Thyroid gland (tissue), 4 donors: ENCODE results near the gene IL19. TPM values are rescaled to one million over a fixed set of nuclear protein-coding genes. Genes with fewer than 3 reads are reported as not detected.

Source experiments
- DNase-seq, 2 donors: peaks; one replicate each; pipeline ENCODE4 v3.0.0-alpha.2; 2019
- H3K27ac ChIP-seq, 3 donors: fragments of 200-600 bp; sonication (generic); 1 replicate in 2 of 3; 2 replicates in 1 of 3; pipeline ENCODE4 v1.5.1; 2016 to 2019; ENCODE audit warnings: mild to moderate bottlenecking in 1 of 3, moderate library complexity in 1 of 3
- H3K27me3 ChIP-seq: fragments of 200-600 bp; sonication (generic); one replicate; pipeline ENCODE4 v1.5.1; 2019
- H3K36me3 ChIP-seq, 2 donors: fragments of 200-600 bp; sonication (generic); one replicate each; pipeline ENCODE4 v1.5.1; 2016 to 2019
- H3K4me1 ChIP-seq, 2 donors: fragments of 200-600 bp; sonication (generic); one replicate each; pipeline ENCODE4 v1.5.1; 2017 to 2019
- H3K4me3 ChIP-seq, 3 donors: fragments of 200-600 bp; sonication (generic); replicated peaks in 1 of 3; 1 replicate in 2 of 3; 2 replicates in 1 of 3; pipeline ENCODE4 v1.5.1; 2016; ENCODE audit warnings: mild to moderate bottlenecking in 1 of 3
- H3K9me3 ChIP-seq: fragments of 200-600 bp; sonication (generic); one replicate; pipeline ENCODE4 v1.5.1; 2017
- CTCF ChIP-seq, 6 experiments: fragments of 200-600 bp in 3 of 6; fragments of 450-650 bp in 3 of 6; sonication (generic) in 3 of 6; IDR thresholded peaks; one replicate each; pipeline ENCODE4 v1.5.1; 2016 to 2019; ENCODE audit warnings: antibody characterized with exemption in 6 of 6, mild to moderate bottlenecking in 2 of 6, inconsistent platforms in 1 of 6, moderate library complexity in 1 of 6
- POLR2A ChIP-seq, 2 donors: fragments of 450-650 bp; IDR thresholded peaks; one replicate each; pipeline ENCODE4 v1.6.1; 2017; ENCODE audit warnings: antibody characterized with exemption in 2 of 2, mild to moderate bottlenecking in 2 of 2, moderate library complexity in 1 of 2
- WGBS, 2 donors: methylation state at CpG; one replicate each; pipeline ENCODE4 v1.1.5; 2017; 5-methylcytosine and 5-hydroxymethylcytosine counted together
- intact Hi-C: fragments of 100-400 bp; cut with DNase I; formaldehyde crosslinking; loops from one replicate; pipeline ENCODE4 v1.15.1; 2023
- total RNA-seq, 4 donors: library from RNA; depleted of rRNA; stranded (reverse); fragments of >200 nt; gene quantifications; one replicate each; pipeline ENCODE4 v1.2.3, GENCODE V29; 2016

The IL19 gene
- total RNA-seq, 4 donors from 2014 or later, result not detected

- no peak overlapping the region for H3K27ac ChIP-seq
- TF ChIP-seq POLR2A (IDR thresholded peaks at IDR 0.05) (no peak), CTCF (IDR thresholded peaks at IDR 0.05) (no peak)
Measured at GRCh38 chr1:206872139-206872538, 101.6 kb downstream of the IL19 start.

GRCh38 chr1:206873603-206874188 is 103.1 kb downstream of the IL19 start:
- TF ChIP-seq CTCF (IDR thresholded peaks at IDR 0.05) (no peak), POLR2A (IDR thresholded peaks at IDR 0.05) (no peak)
- Histone ChIP-seq H3K4me3 (no peak overlapping the region), H3K27ac (no peak overlapping the region), H3K4me1 (peaks cover 10 to 18% of the 10 kb centered on the region in 2 donors), H3K36me3 (no peaks in the 10 kb centered on the region), H3K27me3 (no peaks in the 10 kb centered on the region), H3K9me3 (no peaks in the 10 kb centered on the region)
- intact Hi-C loops, result no loop called here
- WGBS, 2 donors, result 87 to 89% methylated on average over 3 of the region's 3 CpGs
- DNase-seq, result no peak

More at GRCh38 chr1:206872139-206872538, 101.6 kb downstream of the IL19 start:
- WGBS, 2 donors, result 74 to 79% methylated on average over 3 of the region's 3 CpGs
- DNase-seq, result no peak
- no peaks in the 10 kb centered on the region for H3K27me3 ChIP-seq
- H3K4me1 ChIP-seq, result peaks cover 10 to 18% of the 10 kb centered on the region in 2 donors
- intact Hi-C loops, result no loop called here
- no peaks in the 10 kb centered on the region for H3K9me3 ChIP-seq
- no peak overlapping the region for H3K4me3 ChIP-seq
- no peaks in the 10 kb centered on the region for H3K36me3 ChIP-seq

GRCh38 chr1:206875752-206876377 is 105.3 kb downstream of the IL19 start:
- Histone ChIP-seq H3K36me3 (no peaks in the 10 kb centered on the region), H3K9me3 (no peaks in the 10 kb centered on the region), H3K27ac (no peak overlapping the region), H3K4me1 (no peaks in the 10 kb centered on the region), H3K4me3 (no peak overlapping the region), H3K27me3 (no peaks in the 10 kb centered on the region)
- whole genome bisulfite sequencing, 2 donors, result 87 to 88% methylated on average over 3 of the region's 3 CpGs
- DNase-seq, result no peak
- TF ChIP-seq CTCF (IDR thresholded peaks at IDR 0.05), result no peak
- no peak for TF ChIP-seq POLR2A (IDR thresholded peaks at IDR 0.05)
- intact Hi-C loops, result no loop called here

GRCh38 chr1:206878456-206878855 is 107.9 kb downstream of the IL19 start:
- no peaks in the 10 kb centered on the region for H3K36me3 ChIP-seq
- H3K4me3 ChIP-seq, result no peak overlapping the region
- intact Hi-C loops, result no loop called here
- H3K27me3 ChIP-seq, result no peaks in the 10 kb centered on the region
- H3K4me1 ChIP-seq, result no peaks in the 10 kb centered on the region
- H3K27ac ChIP-seq, result no peak overlapping the region
- no peak for TF ChIP-seq CTCF (IDR thresholded peaks at IDR 0.05)
- TF ChIP-seq POLR2A (IDR thresholded peaks at IDR 0.05), result no peak
- H3K9me3 ChIP-seq, result no peaks in the 10 kb centered on the region
- DNase-seq, result no peak

DNA sequence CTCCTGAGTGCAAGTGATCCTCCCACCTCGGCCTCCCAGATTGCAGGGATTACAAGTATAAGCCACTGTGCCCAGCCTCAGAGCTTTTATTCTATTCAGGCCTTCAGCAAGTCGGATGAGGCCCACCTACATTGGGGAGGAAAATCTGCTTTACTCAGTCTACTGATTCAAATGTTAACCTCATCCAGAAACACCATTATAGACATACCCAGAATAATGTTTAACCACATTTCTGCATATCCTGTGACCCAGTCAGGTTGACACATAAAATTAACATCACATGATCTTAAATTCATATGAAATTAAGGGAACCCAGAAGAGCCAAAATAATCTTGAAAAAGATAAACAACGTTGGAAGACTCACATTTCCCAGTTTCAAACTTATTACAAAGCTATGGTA is 109.7 kb downstream of the IL19 start:
- 81 to 85% methylated on average over 3 of the region's 3 CpGs for WGBS, 2 donors
- H3K27ac ChIP-seq, result no peak overlapping the region
- no peak overlapping the region for H3K4me3 ChIP-seq
- no peaks in the 10 kb centered on the region for H3K36me3 ChIP-seq
- TF ChIP-seq POLR2A (IDR thresholded peaks at IDR 0.05) (no peak), CTCF (IDR thresholded peaks at IDR 0.05) (no peak)
- intact Hi-C loops, result no loop called here
- H3K9me3 ChIP-seq, result no peaks in the 10 kb centered on the region
- H3K27me3 ChIP-seq, result no peaks in the 10 kb centered on the region
- no peaks in the 10 kb centered on the region for H3K4me1 ChIP-seq
- no peak for DNase-seq
